AG08395 (cell line): ENCODE results near the gene MARK3.

Source experiments
- DNase-seq: peaks from one replicate; pipeline ENCODE4 v3.0.0; 2012; ENCODE audit warnings: mixed read lengths, low spot score

The MARK3 gene

GRCh38 chr14:103366741-103367140, 18.5 kb upstream of the MARK3 start:
- DNase-seq, result no peak

- no peak for DNase-seq
Measured at GRCh38 chr14:103367995-103368394, 17.2 kb upstream of the MARK3 start.

- no peak for DNase-seq
Measured at GRCh38 chr14:103370087-103370486, 15.1 kb upstream of the MARK3 start.

- no peak for DNase-seq
Measured at GRCh38 chr14:103372017-103372416, 13.2 kb upstream of the MARK3 start.

- DNase-seq, result peak; percentile 94
Measured at GRCh38 chr14:103372552-103373304, 12.5 kb upstream of the MARK3 start.

- DNase-seq, result no peak
Measured at GRCh38 chr14:103374121-103374520, 11.1 kb upstream of the MARK3 start.

GRCh38 chr14:103377522-103378037, 7.6 kb upstream of the MARK3 start:
- DNase-seq, result no peak

- no peak for DNase-seq
Measured at GRCh38 chr14:103378038-103378854, 7.0 kb upstream of the MARK3 start.

GRCh38 chr14:103380719-103381377, 4.4 kb upstream of the MARK3 start:
- no peak for DNase-seq

- DNase-seq, result peak; percentile 63
Measured at GRCh38 chr14:103382376-103382775, 2.8 kb upstream of the MARK3 start.

- DNase-seq, result no peak
Measured at GRCh38 chr14:103384450-103385151, 614 bp upstream of the MARK3 start.

GRCh38 chr14:103385929-103386712, 906 bp downstream of the MARK3 start:
- no peak for DNase-seq

- DNase-seq, result peak; percentile 13
Measured at GRCh38 chr14:103386713-103387329, 1.6 kb downstream of the MARK3 start.

- no peak for DNase-seq
Measured at GRCh38 chr14:103388664-103389063, 3.4 kb downstream of the MARK3 start.

- DNase-seq, result no peak
Measured at GRCh38 chr14:103390605-103391004, 5.4 kb downstream of the MARK3 start.

GRCh38 chr14:103391048-103391447, 5.8 kb downstream of the MARK3 start:
- DNase-seq, result peak; percentile 60

GRCh38 chr14:103392106-103392505, 6.9 kb downstream of the MARK3 start:
- no peak for DNase-seq

- no peak for DNase-seq
Measured at GRCh38 chr14:103392572-103392971, 7.4 kb downstream of the MARK3 start.

- DNase-seq, result no peak
Measured at GRCh38 chr14:103393070-103393469, 7.9 kb downstream of the MARK3 start.
